HEK293T (cell line): Measurements from ENCODE around the gene ATG13.

Experiments used
- CTCF ChIA-PET: fragments of 350-600 bp; formaldehyde crosslinking; extraction: SDS; loops from one replicate; lab custom pipeline; 2021; ENCODE audit warnings: antibody characterized with exemption, inconsistent platforms; lab: Yijun Ruan, JAX
- POLR2A ChIA-PET: fragments of 350-600 bp; formaldehyde crosslinking; extraction: SDS; loops from one replicate; lab custom pipeline; 2020; ENCODE audit warnings: antibody characterized with exemption, inconsistent platforms; lab: Yijun Ruan, JAX
- DNase-seq: peaks from one replicate; pipeline ENCODE4 v3.0.0; 2012; ENCODE audit warnings: mixed read lengths; ENCODE audit errors: extremely low spot score
- ARNT ChIP-seq: fragments of 450-650 bp; IDR thresholded peaks from 2 replicates; pipeline ENCODE4 v1.6.1; 2017; ENCODE audit warnings: mild to moderate bottlenecking
- BHLHE40 ChIP-seq: fragments of 450-650 bp; IDR thresholded peaks from 2 replicates; pipeline ENCODE4 v1.6.1; 2016; ENCODE audit warnings: mild to moderate bottlenecking, moderate library complexity, borderline replicate concordance
- CTBP1 ChIP-seq: fragments of 450-650 bp; IDR thresholded peaks from 2 replicates; pipeline ENCODE4 v1.6.1; 2016; ENCODE audit warnings: borderline replicate concordance
- ELF4 ChIP-seq: fragments of 450-650 bp; IDR thresholded peaks from 2 replicates; pipeline ENCODE4 v1.6.1; 2017; ENCODE audit warnings: antibody characterized with exemption
- FOXA1 ChIP-seq: fragments of 450-650 bp; IDR thresholded peaks from 2 replicates; pipeline ENCODE4 v1.6.1; 2016; ENCODE audit warnings: mild to moderate bottlenecking
- FOXK2 ChIP-seq: fragments of 450-650 bp; IDR thresholded peaks from 2 replicates; pipeline ENCODE4 v1.6.1; 2016; ENCODE audit warnings: mild to moderate bottlenecking
- FOXM1 ChIP-seq: fragments of 450-650 bp; IDR thresholded peaks from 2 replicates; pipeline ENCODE4 v1.6.1; 2017; ENCODE audit warnings: mild to moderate bottlenecking, borderline replicate concordance
- HDGF ChIP-seq: fragments of 450-650 bp; IDR thresholded peaks from 2 replicates; pipeline ENCODE4 v1.6.1; 2017; ENCODE audit warnings: antibody characterized with exemption, borderline replicate concordance
- L3MBTL2 ChIP-seq: fragments of 450-650 bp; conservative IDR thresholded peaks from 2 replicates; pipeline ENCODE4 v1.6.1; 2016; ENCODE audit warnings: mild to moderate bottlenecking
- LEF1 ChIP-seq: fragments of 450-650 bp; IDR thresholded peaks from 2 replicates; pipeline ENCODE4 v1.6.1; 2017; ENCODE audit warnings: mild to moderate bottlenecking, borderline replicate concordance
- NFRKB ChIP-seq: fragments of 450-650 bp; IDR thresholded peaks from 2 replicates; pipeline ENCODE4 v1.6.1; 2016; ENCODE audit warnings: mild to moderate bottlenecking, moderate library complexity
- PKNOX1 ChIP-seq: fragments of 450-650 bp; IDR thresholded peaks from 2 replicates; pipeline ENCODE4 v1.6.1; 2016
- SP1 ChIP-seq: fragments of 450-650 bp; IDR thresholded peaks from 2 replicates; pipeline ENCODE4 v1.6.1; 2017
- SUZ12 ChIP-seq: fragments of 450-650 bp; IDR thresholded peaks from 2 replicates; pipeline ENCODE4 v1.6.1; 2016; ENCODE audit warnings: mild to moderate bottlenecking
- TARDBP ChIP-seq: fragments of 450-650 bp; IDR thresholded peaks from 2 replicates; pipeline ENCODE4 v1.6.1; 2016
- ZNF384 ChIP-seq: fragments of 450-650 bp; IDR thresholded peaks from 2 replicates; pipeline ENCODE4 v1.6.1; 2016

Gene ATG13

DNA sequence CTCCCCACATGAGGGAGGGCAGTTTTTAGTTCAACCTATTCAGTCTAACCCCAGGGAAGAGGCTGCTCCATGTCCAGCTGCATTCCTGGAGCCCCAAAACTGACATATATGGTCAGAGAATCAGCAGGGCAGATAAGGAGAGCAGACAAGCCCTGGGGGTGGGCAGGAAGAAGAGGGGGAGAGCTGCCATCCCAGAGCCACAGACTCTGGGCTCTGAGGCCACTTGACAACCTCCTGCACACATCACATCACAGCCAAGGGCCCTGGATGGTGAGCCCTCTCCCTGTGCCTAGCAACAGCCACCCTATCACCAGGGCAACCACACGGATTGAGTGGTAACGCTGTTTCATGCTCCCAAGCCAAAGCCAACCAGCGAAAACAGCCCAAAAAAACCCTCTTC, 80.0 kb downstream of the ATG13 start:
- TF ChIP-seq ZNF384: no peak
- TF ChIP-seq TARDBP: no peak
- TF ChIP-seq NFRKB: no peak
- no peak for TF ChIP-seq ARNT
- TF ChIP-seq FOXK2: no peak
- no peak for TF ChIP-seq HDGF
- TF ChIP-seq L3MBTL2: no peak
- TF ChIP-seq PKNOX1: no peak
- TF ChIP-seq SUZ12: no peak
- TF ChIP-seq SP1: no peak
- no peak for TF ChIP-seq ELF4
- TF ChIP-seq FOXA1: no peak
- TF ChIP-seq CTBP1: no peak
- no peak for TF ChIP-seq FOXM1
- ChIA-PET POLR2A (no interaction called here), CTCF (interaction anchor here (0.8 kb wide), 1 partner anchor 129 kb away, joined by 3 read pairs; no protein-coding TSS in a partner anchor)
- no peak for DNase-seq

DNA sequence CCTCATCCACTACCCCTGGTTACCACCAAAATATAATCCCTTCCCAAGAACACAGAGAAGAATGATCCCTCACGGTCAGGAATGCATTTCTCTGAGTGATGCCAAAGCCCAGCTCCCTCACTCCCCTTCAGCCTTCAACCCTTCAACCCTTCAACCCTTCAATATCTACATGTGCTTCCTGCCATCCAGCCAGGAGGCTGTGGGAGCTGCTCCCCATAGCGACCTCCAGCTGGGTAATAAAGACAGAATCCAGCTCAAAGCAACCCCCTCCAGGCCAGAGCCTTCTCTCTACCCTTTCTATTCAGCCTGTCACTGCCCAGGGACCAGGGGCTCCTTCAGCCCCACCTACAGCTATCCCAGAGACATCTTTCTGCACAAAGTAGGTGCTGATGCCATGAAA, 80.4 kb downstream of the ATG13 start:
- CTCF ChIA-PET: no interaction called here
- POLR2A ChIA-PET: no interaction called here

DNA sequence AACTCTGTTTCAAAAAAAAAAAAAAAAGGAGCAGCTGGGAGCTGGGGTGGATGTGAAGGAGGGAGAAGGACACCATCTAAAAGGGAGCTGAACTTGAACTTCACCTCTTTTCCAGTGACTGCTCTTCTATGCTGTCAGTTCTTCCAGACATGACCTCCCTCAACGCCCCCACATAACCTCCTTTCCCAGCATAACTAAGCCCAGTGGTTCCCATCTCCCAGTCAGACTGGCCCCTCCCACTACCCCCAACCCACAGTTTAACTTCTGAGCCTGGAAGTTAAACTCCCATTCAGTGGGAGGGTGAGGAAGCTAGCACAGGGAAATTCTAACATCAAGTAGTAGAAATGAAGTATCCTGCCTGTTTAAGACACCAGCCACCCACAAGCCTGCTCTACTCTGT, 81.2 kb downstream of the ATG13 start:
- TF ChIP-seq BHLHE40 (no peak), FOXA1 (no peak)
- ChIA-PET CTCF (interaction anchor here (0.6 kb wide), 1 partner anchor 29 kb away, joined by 4 read pairs; no protein-coding TSS in a partner anchor), POLR2A (no interaction called here)
- DNase-seq: no peak

More for the DNA sequence above, 80.4 kb downstream of the ATG13 start:
- no peak for TF ChIP-seq HDGF
- no peak for DNase-seq

DNA sequence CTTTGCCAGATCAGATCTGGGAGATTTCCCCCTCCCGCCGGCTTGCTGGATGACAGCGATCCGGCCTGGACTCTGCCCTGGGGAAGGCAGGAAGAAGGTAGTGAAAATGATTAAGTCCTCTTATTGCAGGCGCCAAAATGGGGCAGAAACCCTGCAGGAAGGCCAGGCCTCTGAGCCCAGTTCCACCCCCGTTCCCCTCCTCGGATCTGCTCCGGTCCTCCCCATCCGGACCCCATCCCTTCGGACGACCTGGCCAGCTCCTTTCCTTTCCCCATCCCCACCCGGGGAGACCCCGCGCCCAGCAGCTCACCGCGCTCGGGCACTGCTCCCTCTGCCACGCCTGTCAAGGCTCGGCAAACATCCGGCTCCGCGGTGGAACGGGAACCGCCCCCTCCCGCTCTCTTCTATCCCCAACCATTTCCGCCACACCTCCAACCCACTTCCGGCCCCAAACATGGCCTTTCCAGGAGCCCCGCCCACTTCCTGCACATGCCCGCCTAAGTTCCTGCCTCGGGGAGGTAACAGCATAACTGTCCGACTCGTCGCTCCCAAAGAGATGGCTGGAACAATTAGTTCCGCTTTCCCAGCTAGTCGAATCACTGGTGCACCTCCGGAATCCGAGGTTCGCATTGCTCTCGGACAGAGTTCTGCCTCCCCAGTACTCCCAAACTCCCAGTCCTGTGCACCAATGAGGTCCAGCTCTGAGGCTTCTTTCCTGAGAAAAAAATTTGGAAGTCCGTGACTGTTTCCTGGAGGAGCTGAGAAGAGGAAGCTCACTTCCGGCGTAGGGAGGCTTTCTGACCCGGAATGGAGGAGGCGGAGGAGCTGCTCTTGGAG, 83.1 kb downstream of the ATG13 start, which contains the start of the genes ARHGAP1 and ZNF408:
ARHGAP1 (minus strand) TSS at position 379 of the 837 bp plus-strand sequence. CDS start 4,512 bp downstream, outside the sequence.
ZNF408 (plus strand) TSS at position 791 of the 837 bp plus-strand sequence; CDS start at position 808, 17 bp downstream.
- TF ChIP-seq ARNT (no peak), FOXM1 (no peak), L3MBTL2 (peak; percentile 51; the same call in 1 of the 2 replicates), ZNF384 (0 out of 2 replicates have a peak, but pooled peaks have one; percentile 35), PKNOX1 (peak; percentile 91), CTBP1 (peak; percentile 95), TARDBP (no peak), NFRKB (peak; percentile 80), FOXK2 (peak; percentile 79; the same call in 1 of the 2 replicates), ELF4 (peak; percentile 66), FOXA1 (no peak), BHLHE40 (no peak)
- DNase-seq: peak; percentile 98
- ChIA-PET POLR2A (interaction anchor here (0.7 to 2.6 kb wide), 12 partner anchors 9 to 236 kb away, joined by 3 to 8 read pairs (median 4); partner anchors contain the start of genes AMBRA1, CSTPP1 and F2), CTCF (interaction anchor here (0.6 to 0.8 kb wide), 4 partner anchors 14 to 41 kb away, joined by 3 to 4 read pairs (median 3); no protein-coding TSS in a partner anchor)

GRCh38 chr11:46701078-46701654, 83.8 kb downstream of the ATG13 start:
- ChIA-PET POLR2A (interaction anchor here (0.7 to 2.6 kb wide), 12 partner anchors 10 to 235 kb away, joined by 3 to 8 read pairs (median 4); partner anchors contain the start of genes AMBRA1, CSTPP1 and F2), CTCF (interaction anchor here (0.6 kb wide), 1 partner anchor 41 kb away, joined by 4 read pairs; no protein-coding TSS in a partner anchor)
- DNase-seq: no peak
- TF ChIP-seq FOXM1 (no peak), ELF4 (no peak), TARDBP (no peak), L3MBTL2 (no peak), SP1 (no peak), PKNOX1 (no peak), ZNF384 (no peak), CTBP1 (no peak), NFRKB (no peak), HDGF (no peak), ARNT (no peak), BHLHE40 (no peak), FOXK2 (no peak), SUZ12 (no peak), LEF1 (no peak)
